Fibroblast of lung (primary cell): ENCODE measurements around the gene FETUB. TPM values are rescaled to one million over a fixed set of nuclear protein-coding genes. Genes with fewer than 3 reads are reported as not detected.

Experiments used
- DNase-seq, 2 donors: peaks; one replicate each; pipeline versions ENCODE4 v3.0.0 to v3.0.0-alpha.2; 2010; ENCODE audit warnings: low read depth in 2 of 2
- H2AFZ ChIP-seq: 2 replicates; pipeline ENCODE4 v1.5.1; 2012; ENCODE audit warnings: low read length, control low read depth, inconsistent platforms
- H3K27ac ChIP-seq: 2 replicates; pipeline ENCODE4 v1.5.1; 2011; ENCODE audit warnings: low read length, control low read depth; ENCODE audit not compliant: insufficient read depth
- H3K27me3 ChIP-seq: 2 replicates; pipeline ENCODE4 v1.5.1; 2011; ENCODE audit warnings: mild to moderate bottlenecking, low read length; ENCODE audit not compliant: control insufficient read depth, insufficient read depth
- H3K36me3 ChIP-seq: 2 replicates; pipeline ENCODE4 v1.5.1; 2011; ENCODE audit warnings: low read length; ENCODE audit not compliant: control insufficient read depth, insufficient read depth
- H3K4me1 ChIP-seq: 2 replicates; pipeline ENCODE4 v1.5.1; 2011; ENCODE audit warnings: low read length; ENCODE audit not compliant: control insufficient read depth, insufficient read depth; ENCODE audit errors: extremely low read depth
- H3K4me2 ChIP-seq: 2 replicates; pipeline ENCODE4 v1.5.1; 2011; ENCODE audit warnings: low read length, control low read depth; ENCODE audit not compliant: insufficient read depth; ENCODE audit errors: extremely low read depth
- H3K4me3 ChIP-seq, 4 experiments: fragments of 200-600 bp in 1 of 4; sonication (generic) in 1 of 4; replicated peaks in 1 of 4; 2 replicates each; pipeline ENCODE4 v1.5.1; 2011 to 2016; ENCODE audit warnings: low read length in 4 of 4, low read depth in 3 of 4, mild to moderate bottlenecking in 3 of 4, control low read depth in 2 of 4, inconsistent platforms in 1 of 4, mixed read lengths in 1 of 4; ENCODE audit not compliant: insufficient read depth in 1 of 4; ENCODE audit errors: control extremely low read depth in 1 of 4
- H3K79me2 ChIP-seq: 2 replicates; pipeline ENCODE4 v1.5.1; 2012; ENCODE audit warnings: mild to moderate bottlenecking, low read length, inconsistent platforms; ENCODE audit not compliant: control insufficient read depth, insufficient read depth
- H3K9ac ChIP-seq: 2 replicates; pipeline ENCODE4 v1.5.1; 2011; ENCODE audit warnings: mild to moderate bottlenecking, low read length, control low read depth; ENCODE audit not compliant: insufficient read depth
- H3K9me3 ChIP-seq: 2 replicates; pipeline ENCODE4 v1.5.1; 2012; ENCODE audit warnings: low read depth, low read length; ENCODE audit not compliant: control insufficient read depth, insufficient read depth
- H4K20me1 ChIP-seq: 2 replicates; pipeline ENCODE4 v1.5.1; 2011; ENCODE audit warnings: low read length; ENCODE audit not compliant: control insufficient read depth, insufficient read depth; ENCODE audit errors: extremely low read depth
- CTCF ChIP-seq, 2 donors: IDR thresholded peaks in 1 of 2; conservative IDR thresholded peaks in 1 of 2; 1 replicate in 1 of 2; 2 replicates in 1 of 2; pipeline ENCODE4 v1.5.1; 2011 to 2012; ENCODE audit warnings: low read length in 2 of 2, control low read depth in 1 of 2, inconsistent platforms in 1 of 2, low read depth in 1 of 2, mild to moderate bottlenecking in 1 of 2
- EZH2 ChIP-seq: IDR thresholded peaks from 2 replicates; pipeline ENCODE4 v1.5.1; 2012; ENCODE audit warnings: low read length, control low read depth, mild to moderate bottlenecking; ENCODE audit errors: missing control alignments
- polyA plus RNA-seq, 2 donors: library from polyadenylated mRNA; depleted of rRNA in 1 of 2; stranded (reverse) in 1 of 2; unstranded in 1 of 2; fragments of >200 nt; gene quantifications; 2 replicates each; pipeline ENCODE4 v1.2.1, GENCODE V29; 2011 to 2012; ENCODE audit warnings: missing spikeins in 1 of 2
- total RNA-seq: library from RNA; depleted of rRNA; stranded (reverse); fragments of >200 nt; gene quantifications from 2 replicates; pipeline ENCODE4 v1.2.1, GENCODE V29; 2014

Gene FETUB
- total and polyA plus RNA-seq, 2 donors (not counting 1 experiment from before 2014, with no cell fraction given), result not detected

DNA sequence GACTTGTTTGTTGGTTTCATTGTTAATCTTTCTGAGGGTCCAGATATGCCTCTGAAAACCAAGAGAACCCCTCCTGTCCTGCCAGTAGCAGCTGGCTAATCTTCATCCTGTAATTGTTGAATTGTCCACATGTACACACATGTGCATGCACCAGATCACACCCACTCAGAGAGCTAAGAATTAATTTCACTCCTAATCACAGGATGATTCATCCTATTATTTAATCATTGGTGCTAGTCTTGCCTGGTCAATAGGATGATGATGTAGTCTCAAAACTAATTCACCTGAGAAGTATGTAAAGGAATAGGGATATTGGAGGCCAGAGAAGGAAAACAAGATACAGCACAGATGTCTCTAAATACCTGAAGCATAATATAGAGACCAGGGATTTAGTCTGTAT lies 35.1 kb upstream of the FETUB start:
- Histone ChIP-seq H3K4me1 (no peaks in the 10 kb centered on the region), H3K36me3 (no peaks in the 10 kb centered on the region), H2AFZ (no peak overlapping the region), H3K27me3 (peaks cover 2% of the 10 kb centered on the region), H3K79me2 (no peaks in the 10 kb centered on the region), H3K9ac (no peak overlapping the region), H3K27ac (no peak overlapping the region), H4K20me1 (no peaks in the 10 kb centered on the region), H3K4me2 (no peak overlapping the region), H3K9me3 (no peaks in the 10 kb centered on the region), H3K4me3 (no peak overlapping the region)
- TF ChIP-seq CTCF (conservative IDR thresholded peaks at IDR 0.05 in 1 of 2, IDR thresholded peaks at IDR 0.05 in 1 of 2; ENCODE audit: low read depth in 1 of 2, low read length in 2 of 2) (no peak), EZH2 (no peak)
- DNase-seq, result no peak

GRCh38 chr3:186605561-186606545 lies 34.3 kb upstream of the FETUB start:
- Histone ChIP-seq H3K27ac (no peak overlapping the region), H3K36me3 (no peaks in the 10 kb centered on the region), H3K9me3 (no peaks in the 10 kb centered on the region), H3K79me2 (no peaks in the 10 kb centered on the region), H3K4me1 (no peaks in the 10 kb centered on the region), H3K27me3 (peaks cover 2% of the 10 kb centered on the region), H4K20me1 (no peaks in the 10 kb centered on the region), H3K4me3 (no peak overlapping the region), H3K4me2 (no peak overlapping the region), H3K9ac (no peak overlapping the region), H2AFZ (no peak overlapping the region)
- DNase-seq, result no peak
- TF ChIP-seq CTCF (conservative IDR thresholded peaks at IDR 0.05 in 1 of 2, IDR thresholded peaks at IDR 0.05 in 1 of 2; ENCODE audit: low read depth in 1 of 2, low read length in 2 of 2), result no peak
- TF ChIP-seq EZH2, result no peak

GRCh38 chr3:186608624-186609215 lies 31.5 kb upstream of the FETUB start:
- Histone ChIP-seq H3K4me3 (no peak overlapping the region), H3K79me2 (no peaks in the 10 kb centered on the region), H3K36me3 (no peaks in the 10 kb centered on the region), H2AFZ (no peak overlapping the region), H3K27me3 (peaks cover 9% of the 10 kb centered on the region), H4K20me1 (no peaks in the 10 kb centered on the region), H3K9me3 (no peaks in the 10 kb centered on the region), H3K27ac (no peak overlapping the region), H3K4me2 (no peak overlapping the region), H3K4me1 (no peaks in the 10 kb centered on the region), H3K9ac (no peak overlapping the region)
- TF ChIP-seq CTCF (conservative IDR thresholded peaks at IDR 0.05 in 1 of 2, IDR thresholded peaks at IDR 0.05 in 1 of 2; ENCODE audit: low read depth in 1 of 2, low read length in 2 of 2), result no peak
- TF ChIP-seq EZH2, result no peak
- DNase-seq, result no peak
